PC-9 (cell line): Measurements from ENCODE around the gene GLB1L. TPM values are rescaled to one million over a fixed set of nuclear protein-coding genes. Genes with fewer than 3 reads are reported as not detected.

Experiments
- BruUV-seq: library from RNA; stranded (reverse); fragments of 400-500 nt; replicated peaks from 2 replicates; lab custom pipeline; 2021; lab: Mats Ljungman, UMichigan
- CTCF ChIA-PET: fragments of 300-600 bp; sonication (Branson Sonifier 250); formaldehyde crosslinking; loops from one replicate; lab custom pipeline; 2022; ENCODE audit warnings: antibody characterized with exemption; lab: Charles Lee
- POLR2A ChIA-PET: fragments of 300-600 bp; sonication (Branson Sonifier 250); formaldehyde crosslinking; loops from one replicate; lab custom pipeline; 2022; ENCODE audit warnings: antibody characterized with exemption; ENCODE audit not compliant: unreplicated experiment; lab: Charles Lee
- DNase-seq, 2 experiments: peaks; one replicate each; pipeline versions ENCODE4 v3.0.0 to v3.0.0-alpha.2; 2015 to 2022; ENCODE audit warnings: mixed read lengths in 1 of 2
- H2AFZ ChIP-seq: fragments of 200-600 bp; sonication (generic); 2 replicates; pipeline ENCODE4 v1.8.1; 2017; ENCODE audit warnings: antibody characterized with exemption
- H3F3A ChIP-seq: fragments of 200-600 bp; sonication (generic); 2 replicates; pipeline ENCODE4 v1.8.1; 2017; ENCODE audit warnings: antibody characterized with exemption, mild to moderate bottlenecking, low read depth; ENCODE audit not compliant: insufficient read depth
- H3K27ac ChIP-seq: fragments of 200-600 bp; sonication (generic); 2 replicates; pipeline ENCODE4 v1.6.1; 2016; ENCODE audit warnings: mixed run types
- H3K27me3 ChIP-seq: fragments of 200-600 bp; sonication (generic); 2 replicates; pipeline ENCODE4 v1.6.1; 2016; ENCODE audit warnings: low read depth, mixed run types; ENCODE audit not compliant: insufficient read depth
- H3K36me3 ChIP-seq: fragments of 200-600 bp; sonication (generic); 2 replicates; pipeline ENCODE4 v1.6.1; 2016; ENCODE audit warnings: low read depth, mixed run types
- H3K4me1 ChIP-seq: fragments of 200-600 bp; sonication (generic); replicated peaks from 2 replicates; pipeline ENCODE4 v1.6.1; 2016; ENCODE audit warnings: mixed run types; ENCODE audit not compliant: insufficient read depth
- H3K4me2 ChIP-seq: fragments of 200-600 bp; sonication (generic); 2 replicates; pipeline ENCODE4 v1.6.1; 2017; ENCODE audit warnings: mixed run types
- H3K4me3 ChIP-seq: fragments of 200-600 bp; sonication (generic); 2 replicates; pipeline ENCODE4 v1.6.1; 2016; ENCODE audit warnings: mixed run types
- H3K79me2 ChIP-seq: fragments of 200-600 bp; sonication (generic); 2 replicates; pipeline ENCODE4 v1.6.1; 2017; ENCODE audit warnings: low read depth, mixed run types
- H3K9me2 ChIP-seq: fragments of 200-600 bp; sonication (generic); 2 replicates; pipeline ENCODE4 v1.8.1; 2017; ENCODE audit warnings: mild to moderate bottlenecking; ENCODE audit not compliant: insufficient read depth
- H3K9me3 ChIP-seq: fragments of 200-600 bp; sonication (generic); 2 replicates; pipeline ENCODE4 v1.8.1; 2016; ENCODE audit warnings: low read depth; ENCODE audit not compliant: insufficient read depth
- H4K20me1 ChIP-seq: fragments of 200-600 bp; sonication (generic); 2 replicates; pipeline ENCODE4 v1.8.1; 2017; ENCODE audit not compliant: insufficient read depth
- EZH2 ChIP-seq: fragments of 200-600 bp; sonication (generic); IDR thresholded peaks from 2 replicates; pipeline ENCODE4 v1.8.0; 2017; ENCODE audit warnings: antibody characterized with exemption, low read depth
- intact Hi-C: fragments of 100-400 bp; cut with micrococcal nuclease; formaldehyde crosslinking; loops from one replicate; pipeline ENCODE4 v1.10.0; 2022; ENCODE audit not compliant: unreplicated experiment
- total RNA-seq: library from RNA; stranded (reverse); gene quantifications from 2 replicates; pipeline ENCODE4 v1.2.3, GENCODE V29; 2021
- TF ChIP-seq, protein P1 (sequence below): fragments of 200-600 bp; sonication (generic); conservative IDR thresholded peaks from 2 replicates; pipeline ENCODE4 v1.6.1; 2017; ENCODE audit warnings: mixed run types, antibody characterized with exemption, mild to moderate bottlenecking, moderate library complexity

GLB1L gene
- total RNA-seq, 1 experiment from 2014 or later: 10.8 TPM

DNA sequence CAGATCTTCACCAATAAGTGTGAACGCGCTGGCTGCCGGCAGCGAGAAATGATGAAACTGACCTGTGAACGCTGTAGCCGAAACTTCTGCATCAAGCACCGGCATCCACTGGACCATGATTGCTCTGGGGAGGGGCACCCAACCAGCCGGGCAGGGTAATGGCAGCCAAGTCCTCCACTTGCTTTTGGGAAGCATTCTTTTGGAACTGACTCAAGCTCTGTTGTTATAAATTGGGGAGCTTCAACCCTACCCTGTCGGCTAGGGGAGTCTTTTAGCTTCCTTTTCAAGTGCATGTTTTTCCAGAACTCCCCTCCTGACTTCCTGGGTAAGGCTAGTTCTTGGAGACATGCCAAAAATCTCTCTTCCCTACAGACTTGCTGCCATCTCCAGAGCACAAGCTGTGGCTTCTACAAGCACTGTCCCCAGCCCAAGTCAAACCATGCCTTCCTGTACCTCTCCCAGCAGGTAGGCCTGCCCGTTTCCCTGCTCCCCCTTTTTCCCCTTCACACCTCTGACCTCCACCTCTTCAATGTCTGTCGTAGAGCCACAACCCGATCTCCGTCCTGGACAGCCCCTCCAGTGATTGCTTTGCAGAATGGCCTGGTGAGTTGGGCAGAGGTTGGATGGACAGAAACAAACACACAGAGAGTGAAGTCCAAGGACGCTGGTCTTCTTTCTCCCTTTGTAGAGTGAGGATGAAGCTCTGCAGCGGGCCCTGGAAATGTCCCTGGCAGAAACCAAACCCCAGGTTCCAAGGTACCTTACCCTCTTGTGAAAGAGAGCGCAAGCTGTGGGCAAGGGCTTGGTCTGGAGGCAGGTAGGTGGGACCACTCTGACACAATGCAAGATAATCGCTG, 37.1 kb downstream of the GLB1L start:
- DNase-seq: peak in 1 of 2 experiments; percentile 54
- Histone ChIP-seq H2AFZ (no peak overlapping the region), H3K9me3 (no peaks in the 10 kb centered on the region), H3K36me3 (no peaks in the 10 kb centered on the region), H3K79me2 (no peaks in the 10 kb centered on the region), H3K4me1 (peaks cover 18% of the 10 kb centered on the region), H3K27me3 (no peaks in the 10 kb centered on the region), H3K4me3 (peak overlapping the region; percentile 78; the same call in 1 of the 2 replicates), H3K9me2 (no peaks in the 10 kb centered on the region), H3K27ac (0 out of 2 replicates have a peak overlapping the region, but pooled peaks have one; percentile 16), H4K20me1 (no peaks in the 10 kb centered on the region), H3F3A (peaks cover 14% of the 10 kb centered on the region; the same call in 1 of the 2 replicates), H3K4me2 (peak overlapping the region; percentile 100)
- ChIA-PET POLR2A (interaction anchor here (1.1 kb wide), 1 partner anchor 10 kb away, joined by 17 read pairs; no protein-coding TSS in a partner anchor), CTCF (interaction anchor here (0.6 kb wide), 1 partner anchor 128 kb away, joined by 3 read pairs; no protein-coding TSS in a partner anchor)
- BruUV-seq: no TSS peak
- intact Hi-C loops: loop anchor here (1.0 to 2.0 kb wide), 3 partner anchors 9 to 71 kb away; partner anchors contain the start of genes CNPPD1 and DNAJB2
- no peak for TF ChIP-seq EZH2
- TF ChIP-seq, protein P1, sequence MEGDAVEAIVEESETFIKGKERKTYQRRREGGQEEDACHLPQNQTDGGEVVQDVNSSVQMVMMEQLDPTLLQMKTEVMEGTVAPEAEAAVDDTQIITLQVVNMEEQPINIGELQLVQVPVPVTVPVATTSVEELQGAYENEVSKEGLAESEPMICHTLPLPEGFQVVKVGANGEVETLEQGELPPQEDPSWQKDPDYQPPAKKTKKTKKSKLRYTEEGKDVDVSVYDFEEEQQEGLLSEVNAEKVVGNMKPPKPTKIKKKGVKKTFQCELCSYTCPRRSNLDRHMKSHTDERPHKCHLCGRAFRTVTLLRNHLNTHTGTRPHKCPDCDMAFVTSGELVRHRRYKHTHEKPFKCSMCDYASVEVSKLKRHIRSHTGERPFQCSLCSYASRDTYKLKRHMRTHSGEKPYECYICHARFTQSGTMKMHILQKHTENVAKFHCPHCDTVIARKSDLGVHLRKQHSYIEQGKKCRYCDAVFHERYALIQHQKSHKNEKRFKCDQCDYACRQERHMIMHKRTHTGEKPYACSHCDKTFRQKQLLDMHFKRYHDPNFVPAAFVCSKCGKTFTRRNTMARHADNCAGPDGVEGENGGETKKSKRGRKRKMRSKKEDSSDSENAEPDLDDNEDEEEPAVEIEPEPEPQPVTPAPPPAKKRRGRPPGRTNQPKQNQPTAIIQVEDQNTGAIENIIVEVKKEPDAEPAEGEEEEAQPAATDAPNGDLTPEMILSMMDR: no peak

GRCh38 chr2:219207134-219207883, 37.9 kb downstream of the GLB1L start:
- Histone ChIP-seq H3K4me1 (peaks cover 18% of the 10 kb centered on the region), H2AFZ (no peak overlapping the region), H3K4me3 (peak overlapping the region; percentile 78), H3K4me2 (peak overlapping the region; percentile 100), H3K79me2 (no peaks in the 10 kb centered on the region), H3K36me3 (no peaks in the 10 kb centered on the region), H3K9me2 (no peaks in the 10 kb centered on the region), H3F3A (peaks cover 14% of the 10 kb centered on the region; the same call in 1 of the 2 replicates), H4K20me1 (no peaks in the 10 kb centered on the region), H3K9me3 (no peaks in the 10 kb centered on the region), H3K27me3 (no peaks in the 10 kb centered on the region), H3K27ac (0 out of 2 replicates have a peak overlapping the region, but pooled peaks have one; percentile 16)
- TF ChIP-seq EZH2: no peak
- TF ChIP-seq, protein P1: no peak
- POLR2A ChIA-PET: interaction anchor here (0.5 to 1.1 kb wide), 4 partner anchors 10 to 206 kb away, joined by 3 to 17 read pairs (median 4); partner anchors contain the start of gene ATG9A
- TSS peak; percentile 62 for BruUV-seq
- no peak for DNase-seq
- CTCF ChIA-PET: interaction anchor here (0.6 kb wide), 1 partner anchor 132 kb away, joined by 9 read pairs; no protein-coding TSS in a partner anchor
- intact Hi-C loops: loop anchor here (2.0 kb wide), 2 partner anchors 31 to 71 kb away; partner anchors contain the start of genes CNPPD1 and DNAJB2
